Activated CD4-positive, alpha-beta T cell treated with anti-CD3 and anti-CD28 coated beads, Interleukin-2, amount 10 ng/mL, durations not matched to agents 24 days and 14 days (primary cell): Measurements from ENCODE around the gene TET1. TPM values are rescaled to one million over a fixed set of nuclear protein-coding genes. Genes with fewer than 3 reads are reported as not detected.
A peak's percentile ranks its signal among the peaks of the same experiment; 100 is the strongest.

Experiments used
- DNase-seq: peaks from one replicate; pipeline ENCODE4 v3.0.0; 2022
- H3K27ac Mint-ChIP-seq: one replicate; pipeline ENCODE4 v1.8.0; 2022; ENCODE audit warnings: mild to moderate bottlenecking, mixed read lengths
- H3K27me3 Mint-ChIP-seq: one replicate; pipeline ENCODE4 v1.8.0; 2022; ENCODE audit warnings: mixed read lengths
- H3K36me3 Mint-ChIP-seq: one replicate; pipeline ENCODE4 v1.8.0; 2022; ENCODE audit warnings: low read depth, mild to moderate bottlenecking, mixed read lengths
- H3K4me1 Mint-ChIP-seq: one replicate; pipeline ENCODE4 v1.8.0; 2021; ENCODE audit warnings: mixed read lengths
- H3K4me3 Mint-ChIP-seq: one replicate; pipeline ENCODE4 v1.8.0; 2022; ENCODE audit warnings: mild to moderate bottlenecking, moderate library complexity, mixed read lengths
- H3K9me3 Mint-ChIP-seq: one replicate; pipeline ENCODE4 v1.8.0; 2021; ENCODE audit warnings: mixed read lengths
- intact Hi-C: fragments of 100-400 bp; cut with micrococcal nuclease; formaldehyde crosslinking; loops from one replicate; pipeline ENCODE4 v1.15.1; 2023
- total RNA-seq: library from RNA; stranded (reverse); gene quantifications from 2 replicates; pipeline ENCODE4 v1.2.3, GENCODE V29; 2022

The TET1 gene
- total RNA-seq, 1 donor from 2014 or later: 0.96 TPM

DNA sequence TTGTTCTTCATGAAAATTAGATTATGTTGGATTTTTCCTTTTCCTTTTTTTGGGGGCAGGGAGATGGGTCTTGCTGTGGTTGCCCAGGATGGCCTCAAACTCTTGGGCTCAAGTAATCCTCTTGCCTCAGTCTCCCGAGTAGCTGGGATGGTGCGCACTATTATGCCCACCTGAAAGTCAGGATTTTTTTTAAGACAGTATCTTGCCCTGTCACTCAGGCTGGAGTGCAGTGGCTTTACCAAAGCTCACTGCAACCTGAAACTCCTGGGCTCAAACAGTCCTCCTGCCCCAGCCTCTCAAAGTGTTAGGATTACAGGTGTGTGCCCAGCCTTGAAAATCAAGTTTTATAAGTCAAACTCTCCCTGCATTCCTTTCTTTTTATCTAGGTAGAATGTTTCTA, 1.7 kb upstream of the TET1 start:
- no peak overlapping the region for H3K4me3 Mint-ChIP-seq
- DNase-seq: no peak
- peaks cover 54% of the 10 kb centered on the region for H3K27me3 Mint-ChIP-seq

DNA sequence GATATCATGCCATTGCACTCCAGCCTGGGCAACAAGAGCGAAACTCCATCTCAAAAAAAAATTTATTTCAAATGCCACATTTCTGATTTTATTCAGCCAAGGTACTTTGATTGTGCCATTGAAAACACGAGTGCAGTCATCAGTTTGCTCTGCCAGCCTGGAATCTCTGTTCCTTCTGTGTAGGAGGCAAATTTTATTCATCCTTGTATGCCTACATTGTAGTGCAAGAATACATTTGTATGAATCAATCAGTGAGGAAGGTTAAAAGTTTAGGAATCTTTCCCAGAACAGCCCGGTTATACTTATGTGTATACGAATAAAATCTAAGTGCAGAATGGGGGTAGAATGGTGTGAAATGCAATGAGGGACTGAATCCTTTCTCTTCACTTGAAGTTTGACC, 886 bp upstream of the TET1 start:
- no peak for DNase-seq
- intact Hi-C loops: no loop called here
- Mint-ChIP-seq H3K4me3 (peak overlapping the region; percentile 71), H3K9me3 (no peaks in the 10 kb centered on the region), H3K36me3 (peaks cover 3% of the 10 kb centered on the region), H3K27ac (no peak overlapping the region), H3K27me3 (peaks cover 59% of the 10 kb centered on the region), H3K4me1 (peaks cover 18% of the 10 kb centered on the region)

More for the DNA sequence above, 1.7 kb upstream of the TET1 start:
- Mint-ChIP-seq H3K36me3 (peaks cover 3% of the 10 kb centered on the region), H3K9me3 (no peaks in the 10 kb centered on the region), H3K4me1 (peaks cover 18% of the 10 kb centered on the region), H3K27ac (no peak overlapping the region)
- intact Hi-C loops: no loop called here

DNA sequence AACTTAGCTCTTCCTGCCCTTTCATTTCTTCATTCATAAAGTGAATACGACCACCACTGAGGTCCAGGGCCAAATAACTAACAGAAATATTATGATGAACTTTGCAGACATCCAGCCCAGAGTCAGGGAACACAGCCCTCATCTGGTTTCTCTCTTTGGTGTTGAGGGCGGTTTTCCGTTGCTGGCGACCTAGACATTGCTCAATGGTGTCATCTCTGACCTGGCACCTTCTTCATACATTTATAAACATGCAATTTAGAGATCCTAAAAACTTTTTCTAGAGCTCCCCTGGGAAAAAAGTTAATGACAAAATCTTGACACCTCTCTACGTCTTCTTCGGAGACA, 324 bp upstream of the TET1 start:
- Mint-ChIP-seq H3K4me1 (peaks cover 18% of the 10 kb centered on the region), H3K36me3 (peaks cover 3% of the 10 kb centered on the region), H3K27ac (no peak overlapping the region), H3K27me3 (peaks cover 65% of the 10 kb centered on the region), H3K4me3 (peak overlapping the region; percentile 71), H3K9me3 (no peaks in the 10 kb centered on the region)
- intact Hi-C loops: loop anchor here (1.0 kb wide), 1 partner anchor 40 kb away; no protein-coding TSS in a partner anchor
- DNase-seq: peak; percentile 67

DNA sequence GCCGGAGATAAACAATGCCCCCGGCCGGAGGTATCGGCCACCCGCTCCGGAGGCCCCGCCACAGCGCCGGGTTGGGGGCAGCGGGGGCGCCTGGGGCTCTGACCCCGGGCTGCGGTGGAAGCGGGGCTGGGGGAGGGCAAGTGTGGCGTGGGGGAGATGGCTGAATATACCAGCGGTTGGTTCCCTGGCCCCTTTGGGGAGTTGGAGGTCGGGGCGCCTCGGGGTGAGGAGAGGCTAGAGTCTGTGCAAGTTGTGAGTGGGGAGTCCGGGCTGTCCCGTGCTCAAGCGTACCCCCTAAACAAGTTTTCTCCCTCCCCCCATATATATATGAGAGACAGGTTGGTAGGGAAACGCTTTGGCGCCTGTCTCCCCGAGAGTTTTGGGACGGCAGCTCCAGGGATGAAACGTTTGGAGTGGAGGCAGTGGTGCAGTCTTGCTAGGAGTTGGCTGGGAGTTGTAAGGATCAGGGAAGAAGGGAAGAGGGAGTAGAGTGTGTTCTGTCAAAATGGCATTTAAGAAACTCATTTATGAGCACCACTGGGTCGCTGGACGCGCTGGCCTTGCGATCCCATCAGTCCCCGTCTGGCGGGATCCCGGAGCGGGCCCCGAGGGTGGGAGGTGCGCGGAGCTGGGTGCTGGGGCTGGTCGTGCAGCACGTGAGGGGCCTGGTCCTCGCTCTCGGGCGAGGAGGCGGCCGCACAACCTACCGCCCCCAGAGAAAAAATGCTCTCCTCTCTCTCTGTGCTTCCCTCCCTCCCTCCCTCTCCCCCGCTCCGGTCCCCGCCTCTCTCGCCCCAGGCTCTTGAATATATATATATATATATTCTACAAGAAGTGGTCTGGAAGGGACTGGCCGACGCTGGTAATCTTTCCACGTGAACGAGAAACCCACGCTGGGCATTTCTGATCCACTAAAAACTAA, 1.1 kb downstream of the TET1 start:
- H3K27ac Mint-ChIP-seq: no peak overlapping the region
- intact Hi-C loops: loop anchor here (1.0 kb wide), 1 partner anchor 39 kb away; no protein-coding TSS in a partner anchor
- H3K4me3 Mint-ChIP-seq: peak overlapping the region; percentile 65
- H3K36me3 Mint-ChIP-seq: peaks cover 3% of the 10 kb centered on the region
- H3K27me3 Mint-ChIP-seq: peaks cover 72% of the 10 kb centered on the region
- DNase-seq: peak; percentile 59
- H3K9me3 Mint-ChIP-seq: no peaks in the 10 kb centered on the region
- H3K4me1 Mint-ChIP-seq: peaks cover 18% of the 10 kb centered on the region

DNA sequence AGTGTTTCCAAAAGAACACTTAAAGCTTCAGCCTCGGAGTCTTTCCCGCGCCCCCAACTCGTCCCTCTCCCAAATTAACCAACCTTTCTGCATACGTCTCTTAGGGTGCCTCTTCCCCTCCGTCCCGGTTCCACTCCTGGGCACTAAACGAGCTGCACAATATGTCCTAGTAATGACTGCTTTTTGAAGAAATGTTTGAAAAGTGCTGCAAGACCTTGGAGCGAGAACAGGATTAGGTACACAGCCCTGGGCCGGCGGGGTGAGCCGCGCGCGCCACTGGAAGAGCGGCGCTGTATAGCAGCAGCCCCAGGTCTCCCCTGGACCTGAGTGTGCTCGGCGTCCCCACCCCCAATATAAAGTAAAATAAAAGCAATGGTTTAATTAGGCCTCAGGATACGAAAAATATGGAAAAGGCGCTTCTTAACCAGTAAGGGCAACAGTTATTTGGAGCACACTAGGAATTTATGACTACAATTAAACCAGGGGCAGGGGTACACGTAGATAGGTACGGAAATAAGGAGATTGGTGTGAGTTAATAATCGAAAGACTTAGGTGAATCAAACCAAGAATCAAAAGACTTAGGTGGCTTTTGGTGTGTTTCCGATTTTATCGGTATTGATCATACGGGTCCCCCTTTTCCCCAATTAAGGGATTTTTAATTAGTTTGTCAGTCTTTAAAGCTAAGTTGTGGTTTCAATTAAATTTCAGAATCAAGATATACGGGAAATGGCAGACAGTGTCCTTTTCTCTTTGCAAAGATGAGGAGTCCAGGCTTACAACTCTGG, 1.9 kb downstream of the TET1 start:
- intact Hi-C loops: no loop called here
- Mint-ChIP-seq H3K4me1 (peaks cover 20% of the 10 kb centered on the region), H3K4me3 (peak overlapping the region; percentile 39), H3K9me3 (no peaks in the 10 kb centered on the region), H3K27me3 (peaks cover 71% of the 10 kb centered on the region), H3K36me3 (peaks cover 3% of the 10 kb centered on the region), H3K27ac (no peak overlapping the region)
- no peak for DNase-seq

DNA sequence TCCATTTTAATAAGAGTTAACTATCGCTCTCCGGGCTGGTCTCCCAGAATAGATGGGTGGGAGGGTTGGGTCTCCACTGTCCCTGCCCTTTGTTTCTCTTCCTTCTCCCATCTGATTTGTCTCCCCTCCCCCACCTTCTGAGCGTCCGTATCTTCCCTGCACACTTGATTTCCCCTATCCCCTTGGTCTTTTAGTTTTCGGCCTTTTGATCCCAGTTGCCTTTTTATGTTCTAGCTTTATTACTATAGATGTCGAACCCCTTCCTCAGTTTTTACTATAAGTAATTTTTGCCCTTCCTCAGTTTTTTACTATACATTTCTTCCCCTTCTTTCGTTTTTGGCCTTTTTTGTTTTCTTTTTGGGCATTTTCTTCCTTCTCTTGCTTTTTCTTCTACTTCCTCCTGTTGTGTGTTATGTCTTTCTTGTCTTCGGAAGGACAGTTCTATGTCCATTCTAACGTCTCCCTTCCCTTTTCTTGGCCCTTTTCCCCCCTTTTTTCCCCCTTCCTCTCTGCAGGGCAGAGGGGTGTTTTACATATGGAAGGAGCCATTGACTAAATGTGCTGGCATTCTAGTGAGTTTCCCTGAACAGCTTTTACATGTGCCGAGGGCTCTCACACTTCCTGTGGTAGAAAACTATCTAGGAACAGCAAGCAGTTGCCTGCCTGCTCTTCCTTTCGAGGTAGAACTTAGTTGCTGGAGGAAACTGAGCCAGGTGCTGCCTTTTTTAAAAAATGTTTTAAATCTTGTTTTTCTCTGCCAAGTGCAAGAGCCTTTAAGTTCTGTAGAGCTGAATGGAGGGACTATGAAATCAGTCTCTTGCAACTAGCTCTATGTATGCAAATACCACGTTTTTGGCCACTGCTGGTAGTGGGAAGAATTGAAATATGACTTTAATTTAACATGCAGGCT, 2.8 kb downstream of the TET1 start:
- Mint-ChIP-seq H3K36me3 (peaks cover 3% of the 10 kb centered on the region), H3K9me3 (no peaks in the 10 kb centered on the region), H3K27ac (no peak overlapping the region), H3K27me3 (peaks cover 65% of the 10 kb centered on the region), H3K4me1 (peaks cover 21% of the 10 kb centered on the region), H3K4me3 (peak overlapping the region; percentile 64)
- intact Hi-C loops: no loop called here
- DNase-seq: peak; percentile 57

DNA sequence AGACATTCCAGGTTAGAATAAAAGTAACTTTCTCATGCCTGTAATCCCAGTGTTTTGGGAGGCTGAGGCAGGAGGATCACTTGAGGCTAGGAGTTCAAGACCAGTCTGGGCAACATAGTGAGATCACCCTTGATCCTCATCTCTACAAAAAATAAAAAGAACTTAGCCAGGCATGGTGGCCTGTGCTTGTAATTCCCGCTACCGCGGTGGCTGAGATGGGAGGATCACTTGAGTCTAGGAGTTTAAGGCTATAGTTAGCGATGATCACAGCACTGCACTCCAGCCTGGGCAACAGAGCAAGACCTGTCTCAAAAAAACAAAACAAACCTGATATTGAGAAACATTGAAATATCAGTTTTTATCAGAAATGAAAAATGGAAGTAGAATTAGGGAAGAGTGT, 4.6 kb downstream of the TET1 start:
- intact Hi-C loops: no loop called here
- Mint-ChIP-seq H3K4me3 (no peak overlapping the region), H3K9me3 (no peaks in the 10 kb centered on the region), H3K4me1 (peaks cover 20% of the 10 kb centered on the region), H3K36me3 (peaks cover 3% of the 10 kb centered on the region), H3K27ac (no peak overlapping the region), H3K27me3 (peaks cover 55% of the 10 kb centered on the region)
- DNase-seq: no peak

DNA sequence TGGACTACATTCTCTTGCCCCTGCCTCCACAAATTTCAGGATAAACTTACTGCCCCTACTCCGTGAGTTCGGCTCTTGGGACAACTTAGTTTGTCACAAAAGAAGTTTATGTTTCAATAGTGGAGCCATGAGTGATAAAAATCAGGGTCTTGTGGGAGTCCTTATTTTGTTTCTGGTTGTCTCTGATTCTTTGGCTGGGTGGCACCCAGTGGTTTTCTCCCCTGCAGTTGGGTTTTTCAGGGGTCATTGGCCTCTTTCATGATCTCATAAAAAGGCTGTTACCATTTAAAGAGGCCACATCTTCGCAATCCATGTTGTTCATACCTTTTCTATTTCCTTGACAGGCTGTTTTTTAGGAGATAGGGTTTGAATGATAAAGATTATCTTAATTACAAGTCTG, 5.5 kb downstream of the TET1 start:
- H3K27ac Mint-ChIP-seq: no peak overlapping the region
- peaks cover 17% of the 10 kb centered on the region for H3K4me1 Mint-ChIP-seq
- peaks cover 3% of the 10 kb centered on the region for H3K36me3 Mint-ChIP-seq
- no peak for DNase-seq
- peaks cover 52% of the 10 kb centered on the region for H3K27me3 Mint-ChIP-seq
- H3K4me3 Mint-ChIP-seq: no peak overlapping the region
- H3K9me3 Mint-ChIP-seq: no peaks in the 10 kb centered on the region
- intact Hi-C loops: no loop called here

DNA sequence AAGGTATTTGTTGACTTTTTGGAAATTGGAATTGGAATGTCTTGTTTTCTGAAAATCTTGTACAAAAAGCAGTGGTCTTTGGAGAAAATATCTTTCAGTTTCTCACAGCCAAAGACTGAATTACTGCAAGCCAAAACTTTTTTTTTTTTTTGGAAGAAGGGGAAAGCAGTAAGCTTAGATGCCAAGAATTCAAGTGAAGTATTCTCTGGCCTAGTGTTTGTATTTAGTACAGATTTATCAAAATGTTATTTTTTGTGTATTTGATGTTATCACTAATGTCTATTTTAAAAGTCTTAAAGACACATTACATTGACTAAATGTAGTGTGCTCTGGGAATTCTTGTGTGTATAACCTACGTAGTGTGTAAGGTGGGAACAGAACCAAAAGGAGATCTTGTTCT, 6.2 kb downstream of the TET1 start:
- no peak for DNase-seq
- intact Hi-C loops: no loop called here
- peaks cover 47% of the 10 kb centered on the region for H3K27me3 Mint-ChIP-seq
- no peak overlapping the region for H3K27ac Mint-ChIP-seq
- peaks cover 3% of the 10 kb centered on the region for H3K36me3 Mint-ChIP-seq
- H3K4me3 Mint-ChIP-seq: no peak overlapping the region
- H3K4me1 Mint-ChIP-seq: peaks cover 13% of the 10 kb centered on the region
- H3K9me3 Mint-ChIP-seq: no peaks in the 10 kb centered on the region

DNA sequence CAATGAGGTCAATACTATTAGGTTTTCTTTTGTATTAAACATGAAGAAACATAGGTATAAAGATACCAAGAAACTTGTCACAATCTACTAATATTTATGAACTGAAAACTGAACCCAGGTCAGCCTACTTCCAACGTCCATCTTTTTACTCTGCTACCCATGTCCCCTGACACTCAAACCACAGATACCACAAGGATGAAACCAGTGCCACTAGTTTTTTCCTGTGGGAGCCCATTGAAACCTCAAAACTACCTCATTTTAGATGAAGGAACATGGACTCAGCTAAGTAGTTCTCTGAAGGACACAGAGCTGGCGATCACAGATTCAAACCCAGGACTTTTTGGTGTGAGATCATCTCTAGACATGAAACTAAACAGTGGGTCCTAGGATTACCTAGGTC, 6.8 kb downstream of the TET1 start:
- no peak for DNase-seq
- Mint-ChIP-seq H3K9me3 (no peaks in the 10 kb centered on the region), H3K27ac (no peak overlapping the region), H3K36me3 (peaks cover 3% of the 10 kb centered on the region), H3K4me1 (peaks cover 11% of the 10 kb centered on the region), H3K27me3 (peaks cover 44% of the 10 kb centered on the region), H3K4me3 (no peak overlapping the region)
- intact Hi-C loops: no loop called here

DNA sequence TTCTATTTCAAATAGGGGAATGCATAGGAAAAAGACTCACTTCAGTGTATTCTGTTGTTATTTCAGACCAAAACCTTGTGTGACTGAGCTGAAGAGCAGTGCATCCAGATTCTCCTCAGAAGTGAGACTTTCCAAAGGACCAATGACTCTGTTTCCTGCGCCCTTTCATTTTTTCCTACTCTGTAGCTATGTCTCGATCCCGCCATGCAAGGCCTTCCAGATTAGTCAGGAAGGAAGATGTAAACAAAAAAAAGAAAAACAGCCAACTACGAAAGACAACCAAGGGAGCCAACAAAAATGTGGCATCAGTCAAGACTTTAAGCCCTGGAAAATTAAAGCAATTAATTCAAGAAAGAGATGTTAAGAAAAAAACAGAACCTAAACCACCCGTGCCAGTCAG, 12.0 kb downstream of the TET1 start:
- no peaks in the 10 kb centered on the region for H3K36me3 Mint-ChIP-seq
- H3K4me3 Mint-ChIP-seq: no peak overlapping the region
- no peak overlapping the region for H3K27ac Mint-ChIP-seq
- no peaks in the 10 kb centered on the region for H3K4me1 Mint-ChIP-seq
- H3K27me3 Mint-ChIP-seq: peaks cover 6% of the 10 kb centered on the region
- DNase-seq: no peak
- intact Hi-C loops: no loop called here
- H3K9me3 Mint-ChIP-seq: no peaks in the 10 kb centered on the region

DNA sequence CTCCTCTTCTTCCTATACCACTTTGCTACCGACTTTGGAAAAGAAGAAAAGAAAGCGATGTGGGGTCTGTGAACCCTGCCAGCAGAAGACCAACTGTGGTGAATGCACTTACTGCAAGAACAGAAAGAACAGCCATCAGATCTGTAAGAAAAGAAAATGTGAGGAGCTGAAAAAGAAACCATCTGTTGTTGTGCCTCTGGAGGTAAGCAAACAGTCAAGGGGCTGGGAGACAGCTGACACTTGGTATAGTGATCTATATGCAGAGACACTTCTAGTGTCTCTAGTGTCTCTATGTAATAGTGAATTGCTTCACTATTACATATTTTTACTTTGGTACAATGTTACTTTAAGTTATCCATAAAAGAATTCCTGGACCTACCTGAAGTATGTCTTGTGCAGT, 13.9 kb downstream of the TET1 start:
- Mint-ChIP-seq H3K27ac (no peak overlapping the region), H3K4me3 (no peak overlapping the region), H3K9me3 (no peaks in the 10 kb centered on the region), H3K27me3 (no peaks in the 10 kb centered on the region), H3K4me1 (no peaks in the 10 kb centered on the region), H3K36me3 (no peaks in the 10 kb centered on the region)
- intact Hi-C loops: no loop called here
- DNase-seq: no peak

DNA sequence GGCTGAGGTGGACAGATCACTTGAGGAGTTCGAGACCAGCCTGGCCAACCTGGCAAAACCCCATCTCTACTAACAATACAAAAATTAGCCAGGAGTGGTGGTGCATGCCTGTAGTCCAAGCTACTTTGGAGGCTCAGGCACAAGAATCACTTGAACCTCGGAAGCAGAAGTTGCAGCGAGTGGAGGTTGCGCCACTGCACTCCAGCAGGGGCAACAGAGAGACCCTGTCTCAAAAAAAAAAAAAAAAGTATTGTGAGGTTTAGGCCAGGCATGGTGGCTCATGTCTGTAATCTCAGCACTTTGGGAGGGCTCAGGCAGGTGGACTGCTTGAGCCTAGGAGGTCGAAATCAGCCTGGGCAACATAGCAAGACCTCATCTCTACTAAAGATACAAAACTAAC, 16.0 kb downstream of the TET1 start:
- Mint-ChIP-seq H3K4me1 (no peaks in the 10 kb centered on the region), H3K36me3 (no peaks in the 10 kb centered on the region), H3K9me3 (no peaks in the 10 kb centered on the region), H3K27me3 (no peaks in the 10 kb centered on the region), H3K4me3 (no peak overlapping the region), H3K27ac (no peak overlapping the region)
- intact Hi-C loops: no loop called here
- no peak for DNase-seq
